Spleen (tissue), 11 donors: Measurements from ENCODE around the gene HOMEZ. TPM values are rescaled to one million over a fixed set of nuclear protein-coding genes. Genes with fewer than 3 reads are reported as not detected.
"Not testable (repeated sequence)": the region's sequence is repeated elsewhere in the genome, so short reads cannot be mapped to it uniquely, and the experiment has no call there.

Experiments
- DNase-seq: peaks from one replicate; pipeline ENCODE4 v3.0.0-alpha.2; 2020
- H3K27ac ChIP-seq, 8 donors: fragments of 200-600 bp; sonication (generic) in 7 of 8; 1 replicate in 4 of 8; 2 replicates in 4 of 8; pipeline versions ENCODE4 v1.5.0 to v1.8.0; 2016 to 2021; ENCODE audit warnings: inconsistent platforms in 4 of 8, mild to moderate bottlenecking in 4 of 8, moderate library complexity in 1 of 8
- H3K27me3 ChIP-seq, 7 donors: fragments of 200-600 bp; sonication (generic) in 6 of 7; replicated peaks in 1 of 7; 1 replicate in 4 of 7; 2 replicates in 3 of 7; pipeline versions ENCODE4 v1.5.0 to v1.8.0; 2016 to 2021; ENCODE audit warnings: inconsistent platforms in 3 of 7, mild to moderate bottlenecking in 1 of 7
- H3K36me3 ChIP-seq, 6 donors: fragments of 200-600 bp; sonication (generic) in 5 of 6; 1 replicate in 4 of 6; 2 replicates in 2 of 6; pipeline versions ENCODE4 v1.5.0 to v1.8.0; 2016 to 2021; ENCODE audit warnings: inconsistent platforms in 2 of 6
- H3K4me1 ChIP-seq, 6 donors: fragments of 200-600 bp; sonication (generic) in 5 of 6; 1 replicate in 3 of 6; 2 replicates in 3 of 6; pipeline versions ENCODE4 v1.5.0 to v1.8.0; 2016 to 2021; ENCODE audit warnings: inconsistent platforms in 3 of 6
- H3K4me3 ChIP-seq, 8 donors: fragments of 200-600 bp; sonication (generic) in 7 of 8; 1 replicate in 4 of 8; 2 replicates in 4 of 8; pipeline versions ENCODE4 v1.5.0 to v1.8.0; 2016 to 2021; ENCODE audit warnings: inconsistent platforms in 4 of 8, mild to moderate bottlenecking in 4 of 8, moderate library complexity in 2 of 8
- H3K9me3 ChIP-seq, 8 donors: fragments of 200-600 bp; sonication (generic) in 7 of 8; 1 replicate in 4 of 8; 2 replicates in 4 of 8; pipeline versions ENCODE4 v1.5.0 to v1.8.0; 2016 to 2021; ENCODE audit warnings: inconsistent platforms in 4 of 8
- POLR2A ChIP-seq, 3 donors: fragments of 450-650 bp; IDR thresholded peaks; one replicate each; pipeline ENCODE4 v1.5.1; 2017; ENCODE audit warnings: antibody characterized with exemption in 3 of 3, mild to moderate bottlenecking in 1 of 3
- POLR2AphosphoS5 ChIP-seq, 3 donors: sonication (generic); formaldehyde crosslinking; IDR thresholded peaks; one replicate each; pipeline ENCODE4 v1.5.1; 2017; ENCODE audit warnings: antibody characterized with exemption in 3 of 3
- WGBS, 5 donors: extraction: QIAGEN DNeasy Blood & Tissue Kit in 3 of 5; methylation state at CpG; one replicate each; pipeline versions ENCODE4 v1.1.5 to v1.1.7; 2013 to 2018; 5-methylcytosine and 5-hydroxymethylcytosine counted together
- intact Hi-C: fragments of 100-400 bp; cut with DNase I; formaldehyde crosslinking; loops from one replicate; pipeline ENCODE4 v1.15.0; 2023; ENCODE audit warnings: low total_unique reads
- polyA plus RNA-seq, 3 donors: library from polyadenylated mRNA; stranded (reverse); fragments of 200-250 nt; gene quantifications; one replicate each; pipeline ENCODE4 v1.2.1, GENCODE V29; 2013
- total RNA-seq, 7 donors: library from RNA; depleted of rRNA in 3 of 7; stranded (reverse); fragments of >200 nt in 3 of 7; fragmentation: NEBNext Ultra II Directional in 4 of 7; extraction: Animal tissue kit (Norgen Biotek cat#: 25700) in 4 of 7; gene quantifications; one replicate each; pipeline versions ENCODE4 v1.1.0 to v1.2.1, GENCODE V29; 2016 to 2021
- TF ChIP-seq, protein P1 (sequence below), 11 experiments: fragments of 200-600 bp in 7 of 11; fragments of 450-650 bp in 4 of 11; sonication (generic) in 4 of 11; IDR thresholded peaks in 8 of 11; conservative IDR thresholded peaks in 3 of 11; 1 replicate in 7 of 11; 2 replicates in 4 of 11; pipeline versions ENCODE4 v1.4.0 to v1.8.0; 2016 to 2021; ENCODE audit warnings: antibody characterized with exemption in 11 of 11, inconsistent platforms in 4 of 11, mild to moderate bottlenecking in 1 of 11
- donor health status: healthy with polysubstance abuse.
- donor health status: DM: no; HTN: no; CAD: no; lungs with moderate emphysema.
- donor health status: DM: no; HTN: no; CAD: no.
- donor health status: Bipolar disorder and iron deficiency.
- donor health status: healthy.
- donor health status: DM: no; HTN: no; CAD: no.
- donor health status: DM: yes; HTN: yes; CAD: no.

HOMEZ gene
- total and polyA plus RNA-seq, 10 donors = 3.1 to 13.0 (median 8.5) TPM

DNA sequence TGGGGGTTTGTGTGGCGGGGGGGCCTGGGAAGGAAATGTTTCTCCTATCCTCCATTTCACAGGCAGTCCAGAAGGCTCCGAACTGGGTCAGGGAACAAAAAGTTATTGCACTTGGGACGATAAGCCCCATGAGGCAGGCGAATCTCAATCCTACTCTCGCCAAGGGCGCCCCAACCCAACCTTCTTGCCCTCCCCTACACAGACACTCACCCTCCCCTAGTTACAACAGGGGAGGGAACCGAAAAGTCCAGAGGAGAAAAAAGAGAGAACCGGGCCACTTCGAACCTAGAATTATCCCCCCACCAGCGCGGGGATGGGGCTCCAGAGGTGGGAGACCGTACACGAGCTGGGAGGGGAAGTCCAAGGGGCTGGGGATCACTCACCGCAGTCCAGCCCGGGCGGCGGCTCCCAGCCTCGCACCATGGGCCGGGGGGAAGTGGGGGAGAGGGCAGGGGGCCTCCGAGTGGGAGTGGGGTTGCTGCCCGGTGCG is 357 bp downstream of the HOMEZ start:
- TF ChIP-seq, protein P1, sequence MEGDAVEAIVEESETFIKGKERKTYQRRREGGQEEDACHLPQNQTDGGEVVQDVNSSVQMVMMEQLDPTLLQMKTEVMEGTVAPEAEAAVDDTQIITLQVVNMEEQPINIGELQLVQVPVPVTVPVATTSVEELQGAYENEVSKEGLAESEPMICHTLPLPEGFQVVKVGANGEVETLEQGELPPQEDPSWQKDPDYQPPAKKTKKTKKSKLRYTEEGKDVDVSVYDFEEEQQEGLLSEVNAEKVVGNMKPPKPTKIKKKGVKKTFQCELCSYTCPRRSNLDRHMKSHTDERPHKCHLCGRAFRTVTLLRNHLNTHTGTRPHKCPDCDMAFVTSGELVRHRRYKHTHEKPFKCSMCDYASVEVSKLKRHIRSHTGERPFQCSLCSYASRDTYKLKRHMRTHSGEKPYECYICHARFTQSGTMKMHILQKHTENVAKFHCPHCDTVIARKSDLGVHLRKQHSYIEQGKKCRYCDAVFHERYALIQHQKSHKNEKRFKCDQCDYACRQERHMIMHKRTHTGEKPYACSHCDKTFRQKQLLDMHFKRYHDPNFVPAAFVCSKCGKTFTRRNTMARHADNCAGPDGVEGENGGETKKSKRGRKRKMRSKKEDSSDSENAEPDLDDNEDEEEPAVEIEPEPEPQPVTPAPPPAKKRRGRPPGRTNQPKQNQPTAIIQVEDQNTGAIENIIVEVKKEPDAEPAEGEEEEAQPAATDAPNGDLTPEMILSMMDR (IDR thresholded peaks at IDR 0.05 in 8 of 11, conservative IDR thresholded peaks at IDR 0.05 in 3 of 11) = no peak
- no peak for TF ChIP-seq POLR2A (IDR thresholded peaks at IDR 0.05)
- no peak for TF ChIP-seq POLR2AphosphoS5 (IDR thresholded peaks at IDR 0.05)
- WGBS, 5 donors = 0 to 1% (median 1%) methylated on average over 18 to 22 of the region's 22 CpGs
- intact Hi-C loops = no loop called here
- H3K4me3 ChIP-seq = peak overlapping the region; percentile 54 to 81 (median 74)
- peaks cover 12 to 45% (median 23%) of the 10 kb centered on the region in 6 donors for H3K4me1 ChIP-seq
- no peaks in the 10 kb centered on the region for H3K27me3 ChIP-seq
- H3K9me3 ChIP-seq = no peaks in the 10 kb centered on the region
- no peak for DNase-seq
- peak overlapping the region; percentile 61 to 93 (median 90) for H3K27ac ChIP-seq
- peaks cover 0 to 3% (median 0%) of the 10 kb centered on the region in 6 donors for H3K36me3 ChIP-seq

DNA sequence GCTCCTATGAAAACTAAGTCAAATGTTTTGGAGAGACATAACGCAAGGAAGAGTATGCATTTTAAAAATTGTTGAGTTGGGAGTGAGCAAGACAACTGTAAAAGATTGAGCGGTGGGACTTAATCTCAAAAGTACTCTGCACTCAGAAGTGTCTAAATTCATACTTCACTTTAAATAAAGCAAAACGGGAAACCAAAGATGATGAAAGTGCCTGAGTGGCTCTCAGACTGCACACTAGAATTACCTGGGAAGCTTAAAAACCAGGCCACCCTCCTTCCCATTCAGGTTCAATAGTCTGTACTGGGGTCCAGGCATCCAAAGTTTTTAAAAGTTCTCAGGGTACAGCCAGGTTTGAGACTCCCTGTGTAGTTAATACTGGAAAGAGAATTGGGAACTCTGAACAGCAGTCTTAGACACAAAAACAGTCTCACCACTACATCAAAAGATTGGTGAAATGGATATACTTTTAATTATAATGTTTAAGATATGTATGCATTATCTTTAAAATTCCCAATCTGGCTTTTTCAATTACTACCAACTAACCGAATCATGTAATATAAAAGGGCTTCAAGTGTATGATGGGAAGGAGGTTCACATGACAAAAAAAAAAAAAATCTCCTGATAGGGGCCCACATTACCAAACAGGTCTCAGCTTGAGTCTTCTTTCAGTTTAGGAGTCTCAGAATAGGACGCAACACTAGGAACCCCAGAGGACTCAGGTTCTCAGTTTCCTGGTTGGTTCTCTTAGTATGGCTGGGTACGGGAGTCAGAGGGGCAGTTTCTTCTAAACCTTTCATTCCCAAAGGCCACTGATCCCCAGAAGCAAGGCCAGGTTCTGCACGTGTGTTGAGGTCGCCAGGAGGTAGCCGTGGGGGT is 1.0 kb downstream of the HOMEZ start:
- no peaks in the 10 kb centered on the region for H3K27me3 ChIP-seq
- no peak for DNase-seq
- H3K4me3 ChIP-seq = peak overlapping the region; percentile 54 to 81 (median 74)
- no peak for TF ChIP-seq POLR2A (IDR thresholded peaks at IDR 0.05)
- TF ChIP-seq, protein P1 (IDR thresholded peaks at IDR 0.05 in 8 of 11, conservative IDR thresholded peaks at IDR 0.05 in 3 of 11) = no peak
- no peak for TF ChIP-seq POLR2AphosphoS5 (IDR thresholded peaks at IDR 0.05)
- peaks cover 12 to 45% (median 23%) of the 10 kb centered on the region in 6 donors for H3K4me1 ChIP-seq
- WGBS, 5 donors = 24 to 30% (median 27%) methylated on average over 9 of the region's 9 CpGs
- H3K27ac ChIP-seq = peak overlapping the region; percentile 61 to 93 (median 90)
- no peaks in the 10 kb centered on the region for H3K9me3 ChIP-seq
- peaks cover 0 to 3% (median 0%) of the 10 kb centered on the region in 6 donors for H3K36me3 ChIP-seq
- intact Hi-C loops = no loop called here

DNA sequence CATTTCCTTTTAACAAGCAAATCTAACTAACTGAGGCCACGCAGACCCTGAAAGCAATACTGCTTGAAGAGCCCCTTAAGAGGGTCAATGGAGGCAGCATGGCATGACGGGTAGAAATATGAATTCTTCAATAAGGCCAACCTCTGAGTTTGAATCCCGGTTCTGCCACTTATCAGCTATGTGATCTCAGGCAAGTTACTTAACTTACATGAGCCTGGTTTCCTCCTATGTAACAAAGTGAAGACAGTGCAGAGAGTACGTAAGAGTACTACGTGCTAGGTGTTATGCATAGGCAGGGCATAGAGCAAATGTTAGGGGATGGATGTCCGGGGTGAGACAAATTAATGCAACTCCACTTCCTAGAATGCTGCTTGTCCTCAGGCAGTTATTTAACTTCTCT is 4.7 kb downstream of the HOMEZ start:
- Histone ChIP-seq H3K9me3 (no peaks in the 10 kb centered on the region), H3K4me3 (no peak overlapping the region), H3K4me1 (peaks cover 5 to 32% (median 17%) of the 10 kb centered on the region in 6 donors), H3K27ac (no peak overlapping the region), H3K36me3 (peaks cover 0 to 12% (median 5%) of the 10 kb centered on the region in 6 donors), H3K27me3 (no peaks in the 10 kb centered on the region)
- TF ChIP-seq POLR2A (IDR thresholded peaks at IDR 0.05) (no peak), POLR2AphosphoS5 (IDR thresholded peaks at IDR 0.05) (no peak)
- TF ChIP-seq, protein P1 (IDR thresholded peaks at IDR 0.05 in 8 of 11, conservative IDR thresholded peaks at IDR 0.05 in 3 of 11) = no peak
- 90 to 96% (median 94%) methylated on average over 6 of the region's 6 CpGs for WGBS, 5 donors
- intact Hi-C loops = no loop called here
- no peak for DNase-seq

DNA sequence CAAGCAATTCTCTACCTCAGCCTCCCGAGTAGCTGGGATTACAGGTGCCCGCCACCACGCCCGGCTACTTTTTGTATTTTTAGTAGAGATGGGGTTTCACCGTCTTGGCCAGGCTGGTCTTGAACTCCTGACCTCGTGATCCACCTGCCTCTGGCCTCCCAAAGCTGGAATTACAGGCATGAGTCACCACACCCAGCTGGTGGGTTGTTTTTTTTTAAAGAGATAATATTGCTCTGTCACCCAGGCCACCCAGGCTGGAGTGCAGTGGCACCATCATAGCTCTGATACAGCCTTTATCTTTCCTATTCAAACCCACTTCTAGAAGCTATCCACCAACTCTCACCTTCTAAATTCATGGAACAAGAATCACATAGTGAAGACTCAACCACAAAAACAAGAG is 8.0 kb downstream of the HOMEZ start:
- DNase-seq, H3K27ac ChIP-seq, intact Hi-C loops, H3K4me3 ChIP-seq, H3K27me3 ChIP-seq, H3K4me1 ChIP-seq, H3K9me3 ChIP-seq: not testable (repeated sequence)
- H3K36me3 ChIP-seq = peaks cover 0 to 19% (median 11%) of the 10 kb centered on the region in 6 donors
- WGBS, 5 donors = 89 to 95% (median 94%) methylated on average over 6 of the region's 6 CpGs
